ENCODE results near the gene PILRA.
"Not testable (repeated sequence)": the region's sequence is repeated elsewhere in the genome, so short reads cannot be mapped to it uniquely, and the experiment has no call there.

The PILRA gene

GRCh38 chr7:100381531-100382233 is 8.4 kb downstream of the PILRA start:
- DNase-seq: not testable (repeated sequence)

- DNase-seq: not testable (repeated sequence)
These were observed 9.1 kb downstream of the PILRA start for GRCh38 chr7:100382234-100382853.

GRCh38 chr7:100384628-100385294 is 11.5 kb downstream of the PILRA start:
- DNase-seq: no peak

GRCh38 chr7:100386940-100387339 is 13.7 kb downstream of the PILRA start:
- DNase-seq: no peak

- no peak for DNase-seq
These were observed 14.4 kb downstream of the PILRA start for GRCh38 chr7:100387695-100388094.

- no peak for DNase-seq
These were observed 16.3 kb downstream of the PILRA start for GRCh38 chr7:100389437-100390088.

- no peak for DNase-seq
These were observed 17.2 kb downstream of the PILRA start for GRCh38 chr7:100390286-100391009.

- no peak for DNase-seq
These were observed 20.1 kb downstream of the PILRA start for GRCh38 chr7:100393233-100393905.

GRCh38 chr7:100394077-100394476 is 20.8 kb downstream of the PILRA start:
- DNase-seq: no peak

GRCh38 chr7:100396421-100396982 is 23.2 kb downstream of the PILRA start:
- DNase-seq: peak; percentile 74

- no peak for DNase-seq
These were observed 24.2 kb downstream of the PILRA start for GRCh38 chr7:100397315-100398081.

- DNase-seq: no peak
These were observed 25.0 kb downstream of the PILRA start for GRCh38 chr7:100398239-100398638.

- DNase-seq: no peak
These were observed 26.8 kb downstream of the PILRA start for GRCh38 chr7:100400041-100400440.

- peak; percentile 35 for DNase-seq
These were observed 27.4 kb downstream of the PILRA start for GRCh38 chr7:100400656-100401055.

- no peak for DNase-seq
These were observed 28.5 kb downstream of the PILRA start for GRCh38 chr7:100401811-100402210.

- DNase-seq: no peak
These were observed 29.0 kb downstream of the PILRA start for GRCh38 chr7:100402241-100402640.

- DNase-seq: no peak
These were observed 33.5 kb downstream of the PILRA start for GRCh38 chr7:100406767-100407166.

- peak; percentile 46 for DNase-seq
These were observed 34.2 kb downstream of the PILRA start for GRCh38 chr7:100407285-100408180.

- no peak for DNase-seq
These were observed 37.8 kb downstream of the PILRA start for GRCh38 chr7:100411101-100411500.

- DNase-seq: no peak
These were observed 40.1 kb downstream of the PILRA start for GRCh38 chr7:100413346-100413745.
